Neuronal stem cell (in vitro differentiated cells): ENCODE results near the gene CXCL3.

Source experiments
- DNase-seq: peaks from one replicate; pipeline ENCODE4 v3.0.0-alpha.2; 2013; ENCODE audit warnings: low spot score
- H2AFZ ChIP-seq: one replicate; pipeline ENCODE4 v1.6.1; 2013; ENCODE audit warnings: mild to moderate bottlenecking, low read length, inconsistent platforms
- H2AK5ac ChIP-seq: 2 replicates; pipeline ENCODE4 v1.6.1; 2013; ENCODE audit warnings: low read depth, mild to moderate bottlenecking, inconsistent platforms, low read length, moderate library complexity, mixed read lengths
- H2BK120ac ChIP-seq: 2 replicates; pipeline ENCODE4 v1.6.1; 2013; ENCODE audit warnings: low read depth, mild to moderate bottlenecking, inconsistent platforms, low read length, moderate library complexity, mixed read lengths
- H2BK12ac ChIP-seq: one replicate; pipeline ENCODE4 v1.6.1; 2013; ENCODE audit warnings: low read length, inconsistent platforms
- H2BK15ac ChIP-seq: 2 replicates; pipeline ENCODE4 v1.6.1; 2013; ENCODE audit warnings: mild to moderate bottlenecking, low read length, inconsistent platforms, mixed read lengths
- H2BK5ac ChIP-seq: one replicate; pipeline ENCODE4 v1.6.1; 2013; ENCODE audit warnings: inconsistent platforms, mild to moderate bottlenecking, low read length, moderate library complexity
- H3K14ac ChIP-seq: one replicate; pipeline ENCODE4 v1.6.1; 2013; ENCODE audit warnings: low read length, inconsistent platforms
- H3K18ac ChIP-seq: 2 replicates; pipeline ENCODE4 v1.6.1; 2013; ENCODE audit warnings: low read length, inconsistent platforms
- H3K23ac ChIP-seq: 2 replicates; pipeline ENCODE4 v1.6.1; 2013; ENCODE audit warnings: low read depth, mild to moderate bottlenecking, mixed read lengths, low read length, inconsistent platforms; ENCODE audit not compliant: poor library complexity
- H3K27ac ChIP-seq: replicated peaks from 3 replicates; pipeline ENCODE4 v1.5.1; 2013; ENCODE audit warnings: low read length, inconsistent platforms
- H3K27me3 ChIP-seq, 3 experiments: 2 replicates each; pipeline ENCODE4 v1.6.1; 2013; ENCODE audit warnings: low read length in 3 of 3, mild to moderate bottlenecking in 2 of 3, inconsistent platforms in 1 of 3, low read depth in 1 of 3, mixed read lengths in 1 of 3, moderate library complexity in 1 of 3; ENCODE audit not compliant: control insufficient read depth in 3 of 3, insufficient read depth in 3 of 3
- H3K36me3 ChIP-seq, 2 donors: replicated peaks in 1 of 2; 2 replicates each; pipeline ENCODE4 v1.6.1; 2013; ENCODE audit warnings: low read length in 2 of 2; ENCODE audit not compliant: control insufficient read depth in 2 of 2, insufficient read depth in 2 of 2
- H3K4ac ChIP-seq: 2 replicates; pipeline ENCODE4 v1.6.1; 2013; ENCODE audit warnings: inconsistent platforms, mild to moderate bottlenecking, low read length, moderate library complexity
- H3K4me1 ChIP-seq, 2 donors: 1 replicate in 1 of 2; 2 replicates in 1 of 2; pipeline ENCODE4 v1.6.1; 2013; ENCODE audit warnings: low read length in 2 of 2, low read depth in 1 of 2; ENCODE audit not compliant: control insufficient read depth in 2 of 2, insufficient read depth in 1 of 2
- H3K4me2 ChIP-seq: one replicate; pipeline ENCODE4 v1.6.1; 2013; ENCODE audit warnings: mild to moderate bottlenecking, low read length, inconsistent platforms; ENCODE audit not compliant: insufficient read depth, poor library complexity, severe bottlenecking
- H3K4me3 ChIP-seq, 2 donors: 2 replicates each; pipeline ENCODE4 v1.5.1; 2013; ENCODE audit warnings: low read length in 2 of 2, mild to moderate bottlenecking in 2 of 2, inconsistent platforms in 1 of 2, moderate library complexity in 1 of 2
- H3K79me1 ChIP-seq: one replicate; pipeline ENCODE4 v1.6.1; 2013; ENCODE audit warnings: low read depth, mild to moderate bottlenecking, inconsistent platforms, low read length, moderate library complexity
- H3K9ac ChIP-seq: one replicate; pipeline ENCODE4 v1.6.1; 2013; ENCODE audit warnings: mild to moderate bottlenecking, low read depth, low read length, inconsistent platforms; ENCODE audit not compliant: poor library complexity
- H3K9me3 ChIP-seq, 2 donors: replicated peaks in 1 of 2; 2 replicates each; pipeline versions ENCODE3 to v1.6.1; 2013; ENCODE audit warnings: low read length in 2 of 2, mild to moderate bottlenecking in 2 of 2, inconsistent platforms in 1 of 2, low read depth in 1 of 2, mixed read lengths in 1 of 2, moderate library complexity in 1 of 2; ENCODE audit not compliant: control insufficient read depth in 2 of 2, insufficient read depth in 1 of 2
- H4K8ac ChIP-seq: one replicate; pipeline ENCODE4 v1.6.1; 2013; ENCODE audit warnings: low read depth, mild to moderate bottlenecking, inconsistent platforms, low read length, moderate library complexity
- H4K91ac ChIP-seq: one replicate; pipeline ENCODE4 v1.6.1; 2013; ENCODE audit warnings: low read length, low read depth, mild to moderate bottlenecking, inconsistent platforms; ENCODE audit not compliant: poor library complexity
- WGBS, 2 donors: extraction: QIAGEN DNeasy Blood & Tissue Kit; methylation state at CpG; one replicate each; pipeline ENCODE4 v1.1.7; 2013; ENCODE audit warnings: missing lambda C conversion rate in 2 of 2, mixed read lengths in 1 of 2; ENCODE audit not compliant: insufficient read length in 2 of 2, insufficient replicate concordance in 1 of 2; ENCODE audit errors: extremely low coverage in 2 of 2; 5-methylcytosine and 5-hydroxymethylcytosine counted together

CXCL3 gene

DNA sequence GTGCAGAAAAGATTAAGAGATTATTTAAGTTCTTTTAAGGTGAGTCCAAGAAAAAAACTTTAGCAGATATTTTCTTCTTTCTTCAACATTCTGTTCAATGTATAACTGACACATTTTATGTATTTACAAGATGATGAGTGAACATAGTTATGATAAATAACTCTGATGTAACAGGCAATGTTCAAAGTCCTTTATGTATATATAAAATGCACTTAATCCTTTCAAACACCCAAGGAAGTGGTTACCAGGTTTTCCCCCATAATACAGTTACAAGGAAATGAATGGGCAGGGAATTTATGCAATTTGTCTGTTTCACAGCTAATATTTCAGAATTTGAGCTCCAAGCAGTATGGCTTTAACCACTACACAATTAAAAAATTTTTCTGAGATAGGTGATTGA, 8.2 kb downstream of the CXCL3 start:
- H4K8ac ChIP-seq, result no peak overlapping the region
- H3K9me3 ChIP-seq, result no peaks in the 10 kb centered on the region
- H2BK5ac ChIP-seq, result no peak overlapping the region
- H3K27ac ChIP-seq, result no peak overlapping the region
- H3K4me2 ChIP-seq, result no peak overlapping the region
- no peak overlapping the region for H2AFZ ChIP-seq
- H3K9ac ChIP-seq, result no peak overlapping the region
- H3K79me1 ChIP-seq, result no peaks in the 10 kb centered on the region
- H3K23ac ChIP-seq, result no peak overlapping the region
- H2BK12ac ChIP-seq, result no peak overlapping the region
- H3K4me1 ChIP-seq, result no peaks in the 10 kb centered on the region
- H3K36me3 ChIP-seq, result no peaks in the 10 kb centered on the region
- H3K4me3 ChIP-seq, result no peak overlapping the region
- no peak overlapping the region for H4K91ac ChIP-seq
- no peak overlapping the region for H3K14ac ChIP-seq
- H3K18ac ChIP-seq, result no peak overlapping the region
- H2BK120ac ChIP-seq, result no peak overlapping the region
- no peak for DNase-seq
- no peak overlapping the region for H2AK5ac ChIP-seq
- no peak overlapping the region for H3K4ac ChIP-seq
- H2BK15ac ChIP-seq, result no peak overlapping the region
- H3K27me3 ChIP-seq, result peaks cover 0 to 3% (median 0%) of the 10 kb centered on the region in 3 experiments

DNA sequence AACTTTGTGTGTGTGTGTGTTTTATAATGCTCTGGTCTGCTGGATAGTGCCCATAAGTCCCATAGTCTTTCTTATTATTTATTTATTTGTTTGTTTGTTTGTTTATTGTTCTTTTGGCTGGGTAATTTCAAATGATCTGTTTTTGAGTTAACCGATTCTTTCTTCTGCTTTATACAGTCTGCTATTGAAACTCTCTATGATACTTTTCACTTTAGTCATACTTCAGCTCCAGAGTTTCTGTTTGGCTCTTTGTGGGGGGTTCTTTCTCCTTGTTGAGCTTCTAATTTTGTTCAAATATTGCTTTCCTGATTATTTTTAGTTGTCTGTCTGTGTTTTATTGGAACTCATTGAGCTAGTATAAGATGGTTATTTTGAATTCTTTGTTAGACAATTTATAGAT, 10.0 kb downstream of the CXCL3 start:
- H3K4me1 ChIP-seq, result no peaks in the 10 kb centered on the region
- no peak overlapping the region for H3K23ac ChIP-seq
- no peak overlapping the region for H3K4me3 ChIP-seq
- H4K91ac ChIP-seq, result no peak overlapping the region
- H4K8ac ChIP-seq, result no peak overlapping the region
- no peaks in the 10 kb centered on the region for H3K36me3 ChIP-seq
- no peak overlapping the region for H3K14ac ChIP-seq
- H3K9ac ChIP-seq, result no peak overlapping the region
- WGBS, 2 donors, result no CpG with 5 or more reads among the region's 1 CpG
- no peak overlapping the region for H3K4ac ChIP-seq
- H3K4me2 ChIP-seq, result no peak overlapping the region
- no peaks in the 10 kb centered on the region for H3K9me3 ChIP-seq
- no peaks in the 10 kb centered on the region for H3K79me1 ChIP-seq
- H3K27me3 ChIP-seq, result peaks cover 0 to 3% (median 0%) of the 10 kb centered on the region in 3 experiments
- H2AK5ac ChIP-seq, result no peak overlapping the region
- H2BK120ac ChIP-seq, result no peak overlapping the region
- no peak overlapping the region for H3K18ac ChIP-seq
- no peak overlapping the region for H2BK12ac ChIP-seq
- no peak overlapping the region for H3K27ac ChIP-seq
- H2BK5ac ChIP-seq, result no peak overlapping the region
- H2AFZ ChIP-seq, result no peak overlapping the region
- no peak for DNase-seq
- no peak overlapping the region for H2BK15ac ChIP-seq

DNA sequence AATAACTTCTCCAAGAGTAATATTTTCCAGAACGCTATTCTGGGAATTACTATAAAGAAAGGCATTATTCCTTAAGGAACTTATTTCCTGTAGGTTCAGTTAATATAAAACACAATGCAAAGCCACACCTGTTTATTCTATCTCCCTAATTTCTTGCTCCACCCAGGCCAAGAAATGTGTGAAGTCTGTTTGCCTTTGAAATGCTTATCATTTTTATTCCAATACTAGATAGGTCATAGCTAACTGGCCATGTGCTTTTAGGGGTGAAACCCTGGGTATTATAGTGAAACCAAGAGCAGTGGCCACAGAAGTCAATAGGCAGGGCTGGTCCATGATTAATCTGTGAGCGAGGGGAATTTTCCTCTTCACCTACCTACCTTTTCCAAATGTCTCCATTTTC, 14.8 kb downstream of the CXCL3 start:
- no peak overlapping the region for H4K8ac ChIP-seq
- no peak overlapping the region for H3K14ac ChIP-seq
- no peak overlapping the region for H3K4ac ChIP-seq
- H2AFZ ChIP-seq, result no peak overlapping the region
- no peak for DNase-seq
- H3K36me3 ChIP-seq, result no peaks in the 10 kb centered on the region
- no peak overlapping the region for H4K91ac ChIP-seq
- H2BK5ac ChIP-seq, result no peak overlapping the region
- H3K4me3 ChIP-seq, result no peak overlapping the region
- H3K9ac ChIP-seq, result no peak overlapping the region
- H2BK15ac ChIP-seq, result no peak overlapping the region
- no peaks in the 10 kb centered on the region for H3K4me1 ChIP-seq
- no peak overlapping the region for H2AK5ac ChIP-seq
- H3K18ac ChIP-seq, result no peak overlapping the region
- H3K4me2 ChIP-seq, result no peak overlapping the region
- no peaks in the 10 kb centered on the region for H3K9me3 ChIP-seq
- no peak overlapping the region for H2BK12ac ChIP-seq
- no peak overlapping the region for H2BK120ac ChIP-seq
- no peak overlapping the region for H3K23ac ChIP-seq
- no peak overlapping the region for H3K27ac ChIP-seq
- no CpG with 5 or more reads among the region's 2 CpGs for WGBS, 2 donors
- H3K27me3 ChIP-seq, result no peaks in the 10 kb centered on the region
- no peaks in the 10 kb centered on the region for H3K79me1 ChIP-seq

DNA sequence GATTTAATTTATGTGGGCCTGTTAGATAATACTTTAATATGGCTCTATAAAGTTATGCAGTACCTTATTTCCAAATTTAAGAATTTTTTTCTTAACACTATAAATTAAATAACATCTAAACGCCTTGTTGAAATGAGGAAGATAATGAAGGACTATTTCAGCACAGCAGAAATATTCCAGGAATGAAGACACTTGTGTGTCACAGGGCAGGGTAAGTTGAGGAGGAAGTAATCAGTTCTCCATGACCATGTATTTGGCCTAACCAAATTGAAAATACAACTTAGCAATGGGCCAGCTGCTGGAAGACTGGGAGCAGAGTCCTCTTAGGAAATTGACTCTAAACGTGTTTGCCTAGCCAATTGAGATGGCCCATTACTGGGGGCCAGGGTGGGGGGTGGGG, 16.9 kb downstream of the CXCL3 start:
- H3K79me1 ChIP-seq, result no peaks in the 10 kb centered on the region
- H3K14ac ChIP-seq, result no peak overlapping the region
- WGBS, 2 donors, result no CpG with 5 or more reads among the region's 2 CpGs
- H3K23ac ChIP-seq, result no peak overlapping the region
- H2BK12ac ChIP-seq, result no peak overlapping the region
- no peak overlapping the region for H3K4me2 ChIP-seq
- no peaks in the 10 kb centered on the region for H3K4me1 ChIP-seq
- no peak overlapping the region for H2BK15ac ChIP-seq
- no peak overlapping the region for H3K4me3 ChIP-seq
- H2BK5ac ChIP-seq, result no peak overlapping the region
- H3K18ac ChIP-seq, result no peak overlapping the region
- H3K4ac ChIP-seq, result no peak overlapping the region
- no peak overlapping the region for H2AK5ac ChIP-seq
- H3K27me3 ChIP-seq, result no peaks in the 10 kb centered on the region
- no peak overlapping the region for H4K91ac ChIP-seq
- no peak overlapping the region for H2BK120ac ChIP-seq
- H3K27ac ChIP-seq, result no peak overlapping the region
- no peak overlapping the region for H4K8ac ChIP-seq
- DNase-seq, result no peak
- H2AFZ ChIP-seq, result no peak overlapping the region
- no peak overlapping the region for H3K9ac ChIP-seq
- no peaks in the 10 kb centered on the region for H3K9me3 ChIP-seq
- H3K36me3 ChIP-seq, result no peaks in the 10 kb centered on the region
